Thyroid gland (tissue), 4 donors: ENCODE measurements around the gene TNFSF12. TPM values are rescaled to one million over a fixed set of nuclear protein-coding genes. Genes with fewer than 3 reads are reported as not detected.
A peak's percentile ranks its signal among the peaks of the same experiment; 100 is the strongest.

Source experiments
- DNase-seq, 2 donors: peaks; one replicate each; pipeline ENCODE4 v3.0.0-alpha.2; 2019
- H3K27ac ChIP-seq, 3 donors: fragments of 200-600 bp; sonication (generic); 1 replicate in 2 of 3; 2 replicates in 1 of 3; pipeline ENCODE4 v1.5.1; 2016 to 2019; ENCODE audit warnings: mild to moderate bottlenecking in 1 of 3, moderate library complexity in 1 of 3
- H3K27me3 ChIP-seq: fragments of 200-600 bp; sonication (generic); one replicate; pipeline ENCODE4 v1.5.1; 2019
- H3K36me3 ChIP-seq, 2 donors: fragments of 200-600 bp; sonication (generic); one replicate each; pipeline ENCODE4 v1.5.1; 2016 to 2019
- H3K4me1 ChIP-seq, 2 donors: fragments of 200-600 bp; sonication (generic); one replicate each; pipeline ENCODE4 v1.5.1; 2017 to 2019
- H3K4me3 ChIP-seq, 3 donors: fragments of 200-600 bp; sonication (generic); replicated peaks in 1 of 3; 1 replicate in 2 of 3; 2 replicates in 1 of 3; pipeline ENCODE4 v1.5.1; 2016; ENCODE audit warnings: mild to moderate bottlenecking in 1 of 3
- H3K9me3 ChIP-seq: fragments of 200-600 bp; sonication (generic); one replicate; pipeline ENCODE4 v1.5.1; 2017
- POLR2A ChIP-seq, 2 donors: fragments of 450-650 bp; IDR thresholded peaks; one replicate each; pipeline ENCODE4 v1.6.1; 2017; ENCODE audit warnings: antibody characterized with exemption in 2 of 2, mild to moderate bottlenecking in 2 of 2, moderate library complexity in 1 of 2
- WGBS, 2 donors: methylation state at CpG; one replicate each; pipeline ENCODE4 v1.1.5; 2017; 5-methylcytosine and 5-hydroxymethylcytosine counted together
- intact Hi-C: fragments of 100-400 bp; cut with DNase I; formaldehyde crosslinking; loops from one replicate; pipeline ENCODE4 v1.15.1; 2023
- total RNA-seq, 4 donors: library from RNA; depleted of rRNA; stranded (reverse); fragments of >200 nt; gene quantifications; one replicate each; pipeline ENCODE4 v1.2.3, GENCODE V29; 2016
- TF ChIP-seq, protein P1 (sequence below), 6 experiments: fragments of 200-600 bp in 3 of 6; fragments of 450-650 bp in 3 of 6; sonication (generic) in 3 of 6; IDR thresholded peaks; one replicate each; pipeline ENCODE4 v1.5.1; 2016 to 2019; ENCODE audit warnings: antibody characterized with exemption in 6 of 6, mild to moderate bottlenecking in 2 of 6, inconsistent platforms in 1 of 6, moderate library complexity in 1 of 6

TNFSF12 gene
- total RNA-seq, 4 donors from 2014 or later: 17.9 to 39.9 (median 30.8) TPM

DNA sequence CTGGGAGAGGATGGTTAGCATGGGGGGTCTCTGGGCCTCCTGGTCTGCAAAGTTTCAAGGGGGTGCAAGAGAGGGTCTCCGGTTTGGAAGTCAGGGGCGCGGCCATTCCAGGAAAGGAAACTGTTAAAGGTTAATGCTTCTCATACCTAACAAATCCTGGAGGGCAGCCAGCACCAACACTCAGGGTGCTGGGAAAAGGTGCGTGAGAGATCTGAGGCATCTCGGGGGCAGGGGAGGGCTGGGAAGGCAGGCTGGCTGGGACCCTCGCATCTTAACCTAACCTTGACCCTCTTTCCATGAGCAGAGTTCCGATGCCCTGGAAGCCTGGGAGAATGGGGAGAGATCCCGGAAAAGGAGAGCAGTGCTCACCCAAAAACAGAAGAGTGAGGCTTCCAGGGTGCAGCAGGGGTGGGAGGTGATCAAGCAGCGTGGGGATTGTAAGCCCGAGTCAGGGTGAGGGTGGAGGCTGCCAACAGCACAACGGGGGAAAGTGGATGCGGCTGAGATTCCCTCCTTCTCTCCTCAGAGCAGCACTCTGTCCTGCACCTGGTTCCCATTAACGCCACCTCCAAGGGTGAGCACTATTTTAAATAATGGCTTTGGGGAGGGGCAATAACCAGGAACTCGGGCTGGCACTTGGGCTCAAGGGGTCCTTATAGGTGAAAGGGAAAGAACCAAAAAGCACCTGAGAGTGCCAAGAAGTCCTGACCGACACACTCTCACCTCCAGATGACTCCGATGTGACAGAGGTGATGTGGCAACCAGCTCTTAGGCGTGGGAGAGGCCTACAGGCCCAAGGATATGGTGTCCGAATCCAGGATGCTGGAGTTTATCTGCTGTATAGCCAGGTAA, 10.7 kb downstream of the TNFSF12 start:
- no peaks in the 10 kb centered on the region for H3K9me3 ChIP-seq
- H3K4me1 ChIP-seq: peaks cover 40 to 59% of the 10 kb centered on the region in 2 donors
- peak overlapping the region; percentile 94 to 98 (median 95) for H3K27ac ChIP-seq
- H3K27me3 ChIP-seq: no peaks in the 10 kb centered on the region
- intact Hi-C loops: loop anchor here (2.0 to 5.0 kb wide), 3 partner anchors 45 to 202 kb away; partner anchors contain the start of genes FGF11, TMEM102 and TMEM95
- peak; percentile 59 to 63 for DNase-seq
- peak overlapping the region in 1 of 3 donors; percentile 28 for H3K4me3 ChIP-seq
- 67 to 71% methylated on average over 18 of the region's 18 CpGs for WGBS, 2 donors
- peaks cover 3 to 13% of the 10 kb centered on the region in 2 donors for H3K36me3 ChIP-seq
- TF ChIP-seq POLR2A (IDR thresholded peaks at IDR 0.05): no peak
- TF ChIP-seq, protein P1, sequence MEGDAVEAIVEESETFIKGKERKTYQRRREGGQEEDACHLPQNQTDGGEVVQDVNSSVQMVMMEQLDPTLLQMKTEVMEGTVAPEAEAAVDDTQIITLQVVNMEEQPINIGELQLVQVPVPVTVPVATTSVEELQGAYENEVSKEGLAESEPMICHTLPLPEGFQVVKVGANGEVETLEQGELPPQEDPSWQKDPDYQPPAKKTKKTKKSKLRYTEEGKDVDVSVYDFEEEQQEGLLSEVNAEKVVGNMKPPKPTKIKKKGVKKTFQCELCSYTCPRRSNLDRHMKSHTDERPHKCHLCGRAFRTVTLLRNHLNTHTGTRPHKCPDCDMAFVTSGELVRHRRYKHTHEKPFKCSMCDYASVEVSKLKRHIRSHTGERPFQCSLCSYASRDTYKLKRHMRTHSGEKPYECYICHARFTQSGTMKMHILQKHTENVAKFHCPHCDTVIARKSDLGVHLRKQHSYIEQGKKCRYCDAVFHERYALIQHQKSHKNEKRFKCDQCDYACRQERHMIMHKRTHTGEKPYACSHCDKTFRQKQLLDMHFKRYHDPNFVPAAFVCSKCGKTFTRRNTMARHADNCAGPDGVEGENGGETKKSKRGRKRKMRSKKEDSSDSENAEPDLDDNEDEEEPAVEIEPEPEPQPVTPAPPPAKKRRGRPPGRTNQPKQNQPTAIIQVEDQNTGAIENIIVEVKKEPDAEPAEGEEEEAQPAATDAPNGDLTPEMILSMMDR (IDR thresholded peaks at IDR 0.05): no peak

DNA sequence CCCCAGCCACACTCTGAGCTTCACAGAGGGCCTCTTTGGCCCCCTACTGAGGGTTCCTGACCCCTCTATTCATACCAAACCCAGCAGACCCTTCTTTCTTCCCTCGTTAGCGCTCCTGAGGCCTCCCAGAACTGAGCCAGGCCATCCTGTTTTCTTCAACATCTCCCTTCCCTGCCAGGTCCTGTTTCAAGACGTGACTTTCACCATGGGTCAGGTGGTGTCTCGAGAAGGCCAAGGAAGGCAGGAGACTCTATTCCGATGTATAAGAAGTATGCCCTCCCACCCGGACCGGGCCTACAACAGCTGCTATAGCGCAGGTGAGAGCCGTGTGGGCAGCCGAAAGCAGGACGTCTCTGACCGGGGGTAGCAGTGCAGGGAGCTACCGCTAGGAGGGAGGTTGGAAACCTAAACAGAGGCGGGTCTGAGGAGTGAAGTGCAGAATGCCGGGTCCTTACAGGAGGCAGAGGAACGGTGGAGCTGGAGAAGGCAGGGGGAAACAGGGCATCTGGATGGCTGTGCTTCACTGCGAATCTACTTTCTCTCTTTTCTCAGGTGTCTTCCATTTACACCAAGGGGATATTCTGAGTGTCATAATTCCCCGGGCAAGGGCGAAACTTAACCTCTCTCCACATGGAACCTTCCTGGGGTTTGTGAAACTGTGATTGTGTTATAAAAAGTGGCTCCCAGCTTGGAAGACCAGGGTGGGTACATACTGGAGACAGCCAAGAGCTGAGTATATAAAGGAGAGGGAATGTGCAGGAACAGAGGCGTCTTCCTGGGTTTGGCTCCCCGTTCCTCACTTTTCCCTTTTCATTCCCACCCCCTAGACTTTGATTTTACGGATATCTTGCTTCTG, 11.5 kb downstream of the TNFSF12 start:
- Histone ChIP-seq H3K4me3 (peak overlapping the region in 1 of 3 donors; percentile 1), H3K27ac (peak overlapping the region; percentile 31 to 98 (median 74)), H3K36me3 (peaks cover 7 to 21% of the 10 kb centered on the region in 2 donors), H3K27me3 (no peaks in the 10 kb centered on the region), H3K9me3 (no peaks in the 10 kb centered on the region), H3K4me1 (peaks cover 40 to 59% of the 10 kb centered on the region in 2 donors)
- TF ChIP-seq, protein P1 (IDR thresholded peaks at IDR 0.05): peak in 5 of 6 experiments; percentile 37 to 51 (median 48)
- no peak for TF ChIP-seq POLR2A (IDR thresholded peaks at IDR 0.05)
- DNase-seq: peak; percentile 66 to 67
- WGBS, 2 donors: 35 to 36% methylated on average over 20 to 22 of the region's 22 CpGs
- intact Hi-C loops: loop anchor here (2.0 to 5.0 kb wide), 3 partner anchors 46 to 203 kb away; partner anchors contain the start of genes FGF11, TMEM102 and TMEM95

DNA sequence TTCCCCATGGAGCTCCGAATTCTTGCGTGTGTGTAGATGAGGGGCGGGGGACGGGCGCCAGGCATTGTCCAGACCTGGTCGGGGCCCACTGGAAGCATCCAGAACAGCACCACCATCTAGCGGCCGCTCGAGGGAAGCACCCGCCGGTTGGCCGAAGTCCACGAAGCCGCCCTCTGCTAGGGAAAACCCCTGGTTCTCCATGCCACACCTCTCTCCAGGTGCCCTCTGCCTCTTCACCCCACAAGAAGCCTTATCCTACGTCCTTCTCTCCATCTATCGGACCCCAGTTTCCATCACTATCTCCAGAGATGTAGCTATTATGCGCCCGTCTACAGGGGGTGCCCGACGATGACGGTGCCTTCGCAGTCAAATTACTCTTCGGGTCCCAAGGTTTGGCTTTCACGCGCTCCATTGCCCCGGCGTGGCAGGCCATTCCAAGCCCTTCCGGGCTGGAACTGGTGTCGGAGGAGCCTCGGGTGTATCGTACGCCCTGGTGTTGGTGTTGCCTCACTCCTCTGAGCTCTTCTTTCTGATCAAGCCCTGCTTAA, 12.2 kb downstream of the TNFSF12 start:
- TF ChIP-seq, protein P1 (IDR thresholded peaks at IDR 0.05): peak; percentile 72 to 95 (median 83)
- no peak for TF ChIP-seq POLR2A (IDR thresholded peaks at IDR 0.05)
- no peaks in the 10 kb centered on the region for H3K9me3 ChIP-seq
- peak overlapping the region; percentile 71 to 91 (median 90) for H3K4me3 ChIP-seq
- intact Hi-C loops: loop anchor here (2.0 to 5.0 kb wide), 3 partner anchors 46 to 204 kb away; partner anchors contain the start of genes FGF11, TMEM102 and TMEM95
- peak; percentile 96 for DNase-seq
- peaks cover 40 to 59% of the 10 kb centered on the region in 2 donors for H3K4me1 ChIP-seq
- peaks cover 12 to 28% of the 10 kb centered on the region in 2 donors for H3K36me3 ChIP-seq
- 0 to 1% methylated on average over 30 to 32 of the region's 32 CpGs for WGBS, 2 donors
- peak overlapping the region; percentile 74 to 98 (median 79) for H3K27ac ChIP-seq
- H3K27me3 ChIP-seq: no peaks in the 10 kb centered on the region

DNA sequence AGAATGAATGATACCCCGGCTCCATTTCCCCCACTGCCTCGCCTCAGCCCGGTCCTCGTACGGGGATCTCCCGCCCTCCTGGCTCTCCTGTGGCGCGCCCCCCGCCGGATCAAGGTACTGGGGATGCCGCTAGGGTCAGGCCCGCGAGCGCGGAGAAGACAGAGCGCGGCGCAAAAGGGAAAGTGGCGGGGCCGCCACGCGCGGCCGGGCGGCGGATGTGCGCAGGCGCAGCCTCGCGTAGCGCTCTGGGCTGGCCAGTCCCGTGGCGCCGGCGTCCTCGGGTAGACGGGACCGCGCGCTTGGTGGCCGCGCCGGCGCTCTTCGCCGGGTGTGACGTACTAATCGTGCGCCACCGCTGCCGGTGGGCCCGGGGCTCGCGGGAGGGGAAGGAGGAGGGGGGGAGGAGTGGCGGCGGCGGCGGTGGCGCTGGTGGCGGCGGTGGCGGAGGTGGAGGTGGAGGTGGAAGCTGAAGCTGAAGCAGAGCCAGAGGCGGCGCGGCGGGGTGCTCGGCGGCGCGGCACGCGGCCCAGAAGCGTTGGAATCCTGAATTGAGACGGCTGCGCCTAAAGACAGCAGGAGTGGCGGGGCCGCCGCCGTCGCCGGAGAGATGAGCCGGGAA, 12.8 kb downstream of the TNFSF12 start, which contains the start of gene SENP3:
TSS of gene SENP3 (plus strand) at position 331 of the 619 bp plus-strand sequence. CDS start 1,158 bp downstream, outside the sequence.
- Histone ChIP-seq H3K9me3 (no peaks in the 10 kb centered on the region), H3K4me3 (peak within 1 kb of the TSS; percentile 79 to 91 (median 90)), H3K36me3 (peaks cover 18 to 31% of the 10 kb centered on the region in 2 donors), H3K27ac (peak within 1 kb of the TSS; percentile 74 to 98 (median 79)), H3K4me1 (peaks cover 40 to 59% of the 10 kb centered on the region in 2 donors), H3K27me3 (no peaks in the 10 kb centered on the region)
- 0% methylated on average over 27 of the region's 82 CpGs; no CpG with 5 or more reads in 1 of the 2 donors for WGBS, 2 donors
- TF ChIP-seq, protein P1 (IDR thresholded peaks at IDR 0.05): peak in 1 of 6 experiments; percentile 18
- peak in 1 of 2 donors; percentile 68 for TF ChIP-seq POLR2A (IDR thresholded peaks at IDR 0.05)
- intact Hi-C loops: loop anchor here (2.0 to 5.0 kb wide), 3 partner anchors 47 to 204 kb away; partner anchors contain the start of genes FGF11, TMEM102 and TMEM95
- peak; percentile 90 for DNase-seq
